Right atrium auricular region (tissue), 2 donors: ENCODE data around the gene MTA3. TPM values are rescaled to one million over a fixed set of nuclear protein-coding genes. Genes with fewer than 3 reads are reported as not detected.

Experiments
- DNase-seq: peaks from one replicate; pipeline ENCODE4 v3.0.0-alpha.2; 2019; ENCODE audit warnings: low spot score
- H3K27ac ChIP-seq, 2 donors: fragments of 200-600 bp; sonication (generic); 1 replicate in 1 of 2; 2 replicates in 1 of 2; pipeline ENCODE4 v1.5.1; 2016 to 2019
- H3K27me3 ChIP-seq, 2 donors: fragments of 200-600 bp; sonication (generic); one replicate each; pipeline versions ENCODE4 v1.5.1 to v1.6.0; 2017 to 2019
- H3K36me3 ChIP-seq: fragments of 200-600 bp; sonication (generic); one replicate; pipeline ENCODE4 v1.5.1; 2016
- H3K4me1 ChIP-seq, 2 donors: fragments of 200-600 bp; sonication (generic); one replicate each; pipeline versions ENCODE4 v1.5.1 to v1.6.0; 2017 to 2019
- H3K4me3 ChIP-seq, 2 donors: fragments of 200-600 bp; sonication (generic); 1 replicate in 1 of 2; 2 replicates in 1 of 2; pipeline ENCODE4 v1.5.1; 2017 to 2019; ENCODE audit warnings: mild to moderate bottlenecking in 1 of 2, moderate library complexity in 1 of 2
- H3K9me3 ChIP-seq, 2 donors: fragments of 200-600 bp; sonication (generic); one replicate each; pipeline ENCODE4 v1.5.1; 2019
- CTCF ChIP-seq, 2 donors: fragments of 200-600 bp; sonication (generic); IDR thresholded peaks; one replicate each; pipeline ENCODE4 v1.5.1; 2019; ENCODE audit warnings: antibody characterized with exemption in 2 of 2
- total RNA-seq, 2 donors: library from RNA; depleted of rRNA; stranded (reverse); fragments of >200 nt; gene quantifications; one replicate each; pipeline ENCODE4 v1.1.0, GENCODE V29; 2016

MTA3 gene
- total RNA-seq, 2 donors from 2014 or later: 12.9 to 18.5 TPM

GRCh38 chr2:42733852-42734251, 165.4 kb downstream of the MTA3 start:
- Histone ChIP-seq H3K4me1 (no peaks in the 10 kb centered on the region), H3K27me3 (no peaks in the 10 kb centered on the region), H3K4me3 (no peak overlapping the region), H3K9me3 (peaks cover 4 to 23% of the 10 kb centered on the region in 2 donors), H3K36me3 (peaks cover 5% of the 10 kb centered on the region), H3K27ac (no peak overlapping the region)
- DNase-seq: no peak
- TF ChIP-seq CTCF (IDR thresholded peaks at IDR 0.05): no peak

- Histone ChIP-seq H3K36me3 (peaks cover 5% of the 10 kb centered on the region), H3K27me3 (no peaks in the 10 kb centered on the region), H3K27ac (no peak overlapping the region), H3K4me3 (no peak overlapping the region), H3K4me1 (no peaks in the 10 kb centered on the region), H3K9me3 (peaks cover 4 to 12% of the 10 kb centered on the region in 2 donors)
- DNase-seq: no peak
- no peak for TF ChIP-seq CTCF (IDR thresholded peaks at IDR 0.05)
Measured at GRCh38 chr2:42736598-42737322, 168.3 kb downstream of the MTA3 start.

- Histone ChIP-seq H3K36me3 (peaks cover 2% of the 10 kb centered on the region), H3K4me3 (no peak overlapping the region), H3K27ac (no peak overlapping the region), H3K9me3 (no peaks in the 10 kb centered on the region), H3K27me3 (no peaks in the 10 kb centered on the region), H3K4me1 (no peaks in the 10 kb centered on the region)
- no peak for TF ChIP-seq CTCF (IDR thresholded peaks at IDR 0.05)
- no peak for DNase-seq
Measured at GRCh38 chr2:42741140-42741539, 172.7 kb downstream of the MTA3 start.

GRCh38 chr2:42742740-42743658, 174.6 kb downstream of the MTA3 start:
- TF ChIP-seq CTCF (IDR thresholded peaks at IDR 0.05): no peak
- DNase-seq: no peak
- no peaks in the 10 kb centered on the region for H3K36me3 ChIP-seq
- H3K4me1 ChIP-seq: no peaks in the 10 kb centered on the region
- H3K4me3 ChIP-seq: no peak overlapping the region
- no peaks in the 10 kb centered on the region for H3K27me3 ChIP-seq
- H3K27ac ChIP-seq: no peak overlapping the region
- no peaks in the 10 kb centered on the region for H3K9me3 ChIP-seq

- Histone ChIP-seq H3K4me3 (no peak overlapping the region), H3K27ac (no peak overlapping the region), H3K9me3 (no peaks in the 10 kb centered on the region), H3K27me3 (no peaks in the 10 kb centered on the region), H3K36me3 (no peaks in the 10 kb centered on the region), H3K4me1 (no peaks in the 10 kb centered on the region)
- DNase-seq: no peak
- no peak for TF ChIP-seq CTCF (IDR thresholded peaks at IDR 0.05)
Measured at GRCh38 chr2:42743659-42743990, 175.2 kb downstream of the MTA3 start.
